ENCODE results near the gene SLC8A1. TPM values are rescaled to one million over a fixed set of nuclear protein-coding genes. Genes with fewer than 3 reads are reported as not detected.

The SLC8A1 gene
- polyA plus RNA-seq, 3 donors, result 16.9 to 18.2 (median 18.0) TPM

DNA sequence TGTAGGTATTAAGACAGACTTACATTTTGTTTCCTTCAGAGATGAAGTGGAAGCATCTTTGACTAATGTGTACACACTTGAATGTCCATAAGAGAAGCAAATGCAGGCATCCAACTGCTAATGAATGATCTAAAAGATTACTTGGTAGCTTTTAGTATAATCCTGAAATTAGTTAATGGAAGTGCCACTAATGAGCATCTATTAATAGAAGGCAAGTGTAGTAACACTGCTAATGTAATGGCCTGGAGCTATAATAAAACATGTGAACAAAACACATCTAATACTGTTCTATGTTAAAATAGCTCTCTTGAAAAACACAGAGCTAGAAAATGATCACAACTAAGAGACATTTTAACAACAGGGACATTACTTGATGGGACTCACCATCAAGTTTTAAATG lies 225.3 kb downstream of the SLC8A1 start:
- Histone ChIP-seq H3K4me1 (ENCODE audit: control insufficient read depth in 1 of 2, insufficient read depth in 2 of 2, low read length in 2 of 2) (no peaks in the 10 kb centered on the region), H3K4me2 (replicated peaks; ENCODE audit: extremely low read depth, low read length, poor library complexity, severe bottlenecking) (no peak overlapping the region)
- no peak overlapping the region for H3K4me3 Mint-ChIP-seq

GRCh38 chr2:40225670-40226210 lies 226.2 kb downstream of the SLC8A1 start:
- Histone ChIP-seq H3K27ac (ENCODE audit: low read depth in 1 of 2, low read length in 2 of 2) (no peak overlapping the region), H2AFZ (ENCODE audit: insufficient read depth, low read depth, low read length, poor library complexity, severe bottlenecking) (no peak overlapping the region), H4K20me1 (ENCODE audit: insufficient read depth, low read length) (peaks cover 52% of the 10 kb centered on the region), H3K4me1 (ENCODE audit: control insufficient read depth in 1 of 2, insufficient read depth in 2 of 2, low read length in 2 of 2) (peaks cover 2 to 3% of the 10 kb centered on the region in 2 donors), H3K9ac (ENCODE audit: insufficient read depth, low read length, poor library complexity, severe bottlenecking) (no peak overlapping the region), H3K9me3 (replicated peaks in 1 of 2; ENCODE audit: control insufficient read depth in 1 of 2, insufficient read depth in 1 of 2, low read length in 2 of 2) (no peaks in the 10 kb centered on the region), H3K79me2 (ENCODE audit: insufficient read depth, low read length) (peaks cover 9% of the 10 kb centered on the region), H3K4me3 (replicated peaks in 1 of 3; ENCODE audit: low read depth in 2 of 3, low read length in 3 of 3) (no peak overlapping the region), H3K4me2 (replicated peaks; ENCODE audit: extremely low read depth, low read length, poor library complexity, severe bottlenecking) (no peak overlapping the region), H3K36me3 (replicated peaks in 1 of 2; ENCODE audit: control insufficient read depth in 1 of 2, insufficient read depth in 2 of 2, low read length in 2 of 2) (peaks cover 0 to 6% of the 10 kb centered on the region in 2 donors), H3K27me3 (ENCODE audit: control insufficient read depth in 2 of 2, insufficient read depth in 2 of 2, low read length in 2 of 2) (no peaks in the 10 kb centered on the region)
- Mint-ChIP-seq H3K4me1 (peaks cover 31% of the 10 kb centered on the region), H3K27ac (no peak overlapping the region), H3K9me3 (peaks cover 0 to 8% (median 5%) of the 10 kb centered on the region in 7 donors), H3K36me3 (peaks cover 4 to 11% of the 10 kb centered on the region in 2 donors), H3K4me3 (no peak overlapping the region), H3K27me3 (ENCODE audit: low read depth in 3 of 3) (no peaks in the 10 kb centered on the region)
- WGBS (ENCODE audit: insufficient coverage), result 100% methylated on average over 1 of the region's 2 CpGs
- no peak for DNase-seq
- TF ChIP-seq, protein P1, sequence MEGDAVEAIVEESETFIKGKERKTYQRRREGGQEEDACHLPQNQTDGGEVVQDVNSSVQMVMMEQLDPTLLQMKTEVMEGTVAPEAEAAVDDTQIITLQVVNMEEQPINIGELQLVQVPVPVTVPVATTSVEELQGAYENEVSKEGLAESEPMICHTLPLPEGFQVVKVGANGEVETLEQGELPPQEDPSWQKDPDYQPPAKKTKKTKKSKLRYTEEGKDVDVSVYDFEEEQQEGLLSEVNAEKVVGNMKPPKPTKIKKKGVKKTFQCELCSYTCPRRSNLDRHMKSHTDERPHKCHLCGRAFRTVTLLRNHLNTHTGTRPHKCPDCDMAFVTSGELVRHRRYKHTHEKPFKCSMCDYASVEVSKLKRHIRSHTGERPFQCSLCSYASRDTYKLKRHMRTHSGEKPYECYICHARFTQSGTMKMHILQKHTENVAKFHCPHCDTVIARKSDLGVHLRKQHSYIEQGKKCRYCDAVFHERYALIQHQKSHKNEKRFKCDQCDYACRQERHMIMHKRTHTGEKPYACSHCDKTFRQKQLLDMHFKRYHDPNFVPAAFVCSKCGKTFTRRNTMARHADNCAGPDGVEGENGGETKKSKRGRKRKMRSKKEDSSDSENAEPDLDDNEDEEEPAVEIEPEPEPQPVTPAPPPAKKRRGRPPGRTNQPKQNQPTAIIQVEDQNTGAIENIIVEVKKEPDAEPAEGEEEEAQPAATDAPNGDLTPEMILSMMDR (IDR thresholded peaks at IDR 0.05), result no peak
- intact Hi-C loops (cut with micrococcal nuclease), result no loop called here

More for the DNA sequence above, 225.3 kb downstream of the SLC8A1 start:
- Mint-ChIP-seq H3K27ac (no peak overlapping the region), H3K36me3 (peaks cover 8 to 11% of the 10 kb centered on the region in 2 donors), H3K4me1 (peaks cover 23% of the 10 kb centered on the region), H3K27me3 (ENCODE audit: low read depth in 3 of 3) (no peaks in the 10 kb centered on the region), H3K9me3 (peaks cover 0 to 8% (median 5%) of the 10 kb centered on the region in 7 donors)
- intact Hi-C loops (cut with micrococcal nuclease), result no loop called here
- no peak overlapping the region for H3K4me3 ChIP-seq (replicated peaks in 1 of 3; ENCODE audit: low read depth in 2 of 3, low read length in 3 of 3)
- H3K27me3 ChIP-seq (ENCODE audit: control insufficient read depth in 2 of 2, insufficient read depth in 2 of 2, low read length in 2 of 2), result no peaks in the 10 kb centered on the region
- H3K9me3 ChIP-seq (replicated peaks in 1 of 2; ENCODE audit: control insufficient read depth in 1 of 2, insufficient read depth in 1 of 2, low read length in 2 of 2), result no peaks in the 10 kb centered on the region
- H3K27ac ChIP-seq (ENCODE audit: low read depth in 1 of 2, low read length in 2 of 2), result no peak overlapping the region
- H2AFZ ChIP-seq (ENCODE audit: insufficient read depth, low read depth, low read length, poor library complexity, severe bottlenecking), result no peak overlapping the region
- H3K79me2 ChIP-seq (ENCODE audit: insufficient read depth, low read length), result peaks cover 7% of the 10 kb centered on the region
- TF ChIP-seq, protein P1 (IDR thresholded peaks at IDR 0.05), result no peak
- no peak overlapping the region for H3K9ac ChIP-seq (ENCODE audit: insufficient read depth, low read length, poor library complexity, severe bottlenecking)
- no peak for DNase-seq
- H4K20me1 ChIP-seq (ENCODE audit: insufficient read depth, low read length), result peaks cover 57% of the 10 kb centered on the region
- H3K36me3 ChIP-seq (replicated peaks in 1 of 2; ENCODE audit: control insufficient read depth in 1 of 2, insufficient read depth in 2 of 2, low read length in 2 of 2), result peaks cover 0 to 6% of the 10 kb centered on the region in 2 donors

Measured in CD14-positive monocyte (primary cell).